Measurements from ENCODE around the gene OR2T1.
"Not testable (repeated sequence)": the region's sequence is repeated elsewhere in the genome, so short reads cannot be mapped to it uniquely, and the experiment has no call there.

Gene OR2T1, protein sequence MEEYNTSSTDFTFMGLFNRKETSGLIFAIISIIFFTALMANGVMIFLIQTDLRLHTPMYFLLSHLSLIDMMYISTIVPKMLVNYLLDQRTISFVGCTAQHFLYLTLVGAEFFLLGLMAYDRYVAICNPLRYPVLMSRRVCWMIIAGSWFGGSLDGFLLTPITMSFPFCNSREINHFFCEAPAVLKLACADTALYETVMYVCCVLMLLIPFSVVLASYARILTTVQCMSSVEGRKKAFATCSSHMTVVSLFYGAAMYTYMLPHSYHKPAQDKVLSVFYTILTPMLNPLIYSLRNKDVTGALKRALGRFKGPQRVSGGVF

GRCh38 chr1:248402748-248403147 is at the start of gene OR2T1:
Gene OR2T1 (plus strand): TSS chr1:248403048. CDS start chr1:248406148, 3,100 bp downstream.
- in situ Hi-C loops (cut with HindIII; ENCODE audit: low sequenced_read_pairs): no loop called here

DNA sequence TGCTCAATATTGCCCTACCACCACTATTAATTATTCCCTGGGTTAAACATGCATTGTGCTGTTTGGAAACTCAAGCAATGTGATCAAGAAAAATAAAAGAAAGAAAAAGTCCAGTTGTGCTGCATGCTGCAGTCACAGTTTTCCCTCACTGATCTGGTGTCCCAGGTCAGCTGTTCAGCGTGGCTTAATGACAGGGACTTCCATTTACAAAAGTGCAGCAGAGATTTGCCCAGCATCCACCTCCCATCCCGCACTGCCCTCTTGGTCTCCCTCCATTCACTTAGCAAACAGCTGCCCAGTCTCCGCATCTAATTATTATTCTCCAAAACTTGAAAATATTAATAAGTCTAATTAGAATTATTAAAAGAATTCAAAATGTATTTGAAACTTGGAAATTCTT is 43.4 kb upstream of the OR2T1 start:
- in situ Hi-C loops (cut with HindIII; ENCODE audit: low sequenced_read_pairs): no loop called here

DNA sequence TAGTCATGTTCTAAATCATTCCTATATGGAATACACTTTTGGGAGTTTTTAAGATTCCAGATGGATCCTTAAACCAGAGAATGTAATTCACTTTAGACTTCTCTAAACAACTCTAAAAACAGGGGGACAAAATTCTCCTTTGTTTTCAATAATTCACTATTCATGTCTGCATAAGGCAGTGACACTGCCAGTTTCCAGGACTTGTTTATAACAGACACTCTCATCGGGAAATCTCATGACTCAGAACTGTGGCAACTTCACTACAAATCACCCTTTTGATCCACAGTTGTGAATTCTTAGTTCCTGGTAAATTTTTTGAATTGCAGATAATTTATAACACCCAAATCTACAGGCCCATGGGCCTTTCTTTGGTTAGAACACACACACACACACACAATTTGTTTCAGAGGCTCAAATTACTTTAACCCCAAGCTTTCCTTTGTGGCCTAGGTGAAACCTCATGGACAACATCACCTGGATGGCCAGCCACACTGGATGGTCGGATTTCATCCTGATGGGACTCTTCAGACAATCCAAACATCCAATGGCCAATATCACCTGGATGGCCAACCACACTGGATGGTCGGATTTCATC is 41.6 kb upstream of the OR2T1 start, which contains the start of gene OR2T4:
OR2T4 (plus strand) TSS at position 545 of the 595 bp plus-strand sequence; CDS start at position 545, 0 bp downstream.
- in situ Hi-C loops (cut with HindIII; ENCODE audit: low sequenced_read_pairs): no loop called here

GRCh38 chr1:248366609-248367008 is 36.2 kb upstream of the OR2T1 start:
- in situ Hi-C loops (cut with HindIII; ENCODE audit: low sequenced_read_pairs): no loop called here

- in situ Hi-C loops (cut with HindIII; ENCODE audit: low sequenced_read_pairs): no loop called here
Observed at GRCh38 chr1:248372394-248372793, 30.5 kb upstream of the OR2T1 start.

DNA sequence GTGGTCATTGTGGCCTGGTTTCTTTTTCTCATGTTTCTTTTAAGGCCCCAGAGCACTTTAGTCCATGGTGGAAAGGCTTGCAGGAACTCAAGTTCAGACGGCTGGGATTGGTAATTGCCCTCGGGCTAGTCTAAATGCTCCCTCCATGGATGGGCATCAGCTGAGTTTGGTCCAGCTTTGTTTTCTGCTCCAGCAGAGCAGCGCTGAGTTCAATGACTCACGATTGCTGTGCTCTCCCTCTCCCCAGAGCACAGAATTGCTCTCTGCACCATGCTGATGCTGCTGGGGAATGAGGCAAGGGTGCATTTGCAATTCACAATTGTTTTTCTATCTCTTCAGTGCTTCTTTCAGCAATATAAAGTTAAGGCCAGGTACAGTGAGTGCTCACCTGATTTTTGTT is 29.1 kb upstream of the OR2T1 start:
- in situ Hi-C loops (cut with HindIII; ENCODE audit: low sequenced_read_pairs): no loop called here

- in situ Hi-C loops (cut with HindIII; ENCODE audit: low sequenced_read_pairs): no loop called here
Observed at GRCh38 chr1:248375446-248375845, 27.4 kb upstream of the OR2T1 start, which contains the start of gene OR2T6. Gene OR2T6 (plus strand): TSS chr1:248375746. CDS start chr1:248387609, 11,863 bp downstream.

DNA sequence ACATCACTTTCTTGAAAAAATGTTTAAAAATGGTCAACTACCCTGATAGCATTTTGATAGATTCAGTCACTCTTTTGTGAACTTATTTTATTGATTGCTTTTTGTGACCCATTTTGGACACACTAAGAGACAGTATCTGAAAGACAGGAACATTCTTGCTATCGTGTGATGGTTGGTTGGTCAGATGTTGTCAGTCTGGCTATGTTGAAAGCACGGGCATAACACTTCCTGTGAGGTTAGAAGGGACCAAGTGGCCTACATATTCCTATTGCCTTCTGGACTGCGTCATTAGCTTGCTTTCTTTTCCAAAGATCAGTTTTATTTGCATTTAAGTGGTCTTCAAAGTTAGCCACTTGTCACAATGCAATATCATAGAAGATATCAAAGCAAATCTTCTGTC is 25.9 kb upstream of the OR2T1 start:
- in situ Hi-C loops (cut with HindIII; ENCODE audit: low sequenced_read_pairs): no loop called here

- in situ Hi-C loops (cut with HindIII; ENCODE audit: low sequenced_read_pairs): no loop called here
Observed at GRCh38 chr1:248380854-248381253, 22.0 kb upstream of the OR2T1 start.

DNA sequence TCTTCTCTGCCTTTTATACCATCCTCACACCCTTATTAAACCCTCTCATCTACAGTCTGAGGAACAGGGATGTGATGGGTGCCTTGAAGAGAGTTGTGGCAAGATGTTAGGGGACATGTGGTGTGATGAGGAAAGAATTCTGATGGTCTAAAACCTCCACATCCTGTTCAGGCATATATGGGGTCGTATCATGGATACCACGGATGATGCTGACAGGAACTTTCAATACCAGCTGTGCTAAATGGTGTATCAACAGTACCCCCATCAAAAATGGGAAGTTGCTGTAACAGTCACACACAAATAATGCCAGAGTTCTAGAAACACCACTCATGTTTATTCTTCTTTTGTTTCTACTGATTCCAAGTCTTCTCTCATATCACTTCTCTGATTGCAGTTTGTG is 14.4 kb upstream of the OR2T1 start:
- in situ Hi-C loops (cut with HindIII; ENCODE audit: low sequenced_read_pairs): no loop called here

- in situ Hi-C loops (cut with HindIII; ENCODE audit: low sequenced_read_pairs): no loop called here
Observed at GRCh38 chr1:248393050-248393449, 9.8 kb upstream of the OR2T1 start.

GRCh38 chr1:248404024-248404423 is 1.2 kb downstream of the OR2T1 start:
- in situ Hi-C loops (cut with HindIII; ENCODE audit: low sequenced_read_pairs): no loop called here

GRCh38 chr1:248406721-248407692 is 4.2 kb downstream of the OR2T1 start:
- in situ Hi-C loops (cut with HindIII; ENCODE audit: low sequenced_read_pairs): no loop called here

DNA sequence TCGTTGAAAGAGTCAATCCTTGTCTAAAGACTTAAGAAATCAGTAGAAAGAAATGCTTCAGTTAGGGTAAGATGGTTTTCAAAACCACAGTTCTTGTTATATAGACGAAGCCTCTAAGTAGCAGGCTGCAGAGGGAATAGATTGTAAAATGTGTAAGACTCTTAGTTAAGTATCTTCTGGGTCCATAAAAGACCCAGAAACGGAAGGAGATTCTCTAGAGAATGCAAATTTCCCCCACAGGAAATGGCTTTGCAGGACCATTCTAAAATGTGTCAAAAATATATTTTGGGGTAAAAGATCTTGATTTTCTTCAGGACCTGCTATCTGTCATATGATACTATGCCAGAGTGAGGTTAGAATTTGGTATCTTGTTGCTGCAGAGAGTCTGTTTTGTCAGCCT is 13.4 kb downstream of the OR2T1 start:
- in situ Hi-C loops (cut with HindIII; ENCODE audit: low sequenced_read_pairs): no loop called here

DNA sequence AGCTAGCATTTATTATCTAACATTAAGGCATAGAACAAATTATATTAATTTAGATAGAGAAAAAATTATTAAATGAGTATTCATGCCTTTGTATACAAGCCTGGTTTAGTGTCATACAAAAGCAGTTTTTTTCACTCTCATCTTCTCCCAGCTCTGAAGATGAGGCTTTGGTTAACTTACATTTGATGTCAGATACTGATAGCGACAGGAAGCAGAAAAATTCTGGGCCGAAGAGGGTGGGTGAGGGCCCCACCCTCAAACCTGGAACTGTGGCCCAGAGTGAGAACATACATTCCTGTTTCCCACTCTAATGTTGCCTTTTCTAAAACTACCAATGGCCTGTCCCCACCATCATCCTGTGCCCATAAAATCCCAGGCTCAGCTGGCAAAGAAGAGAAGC is 15.0 kb downstream of the OR2T1 start:
- in situ Hi-C loops (cut with HindIII; ENCODE audit: low sequenced_read_pairs): no loop called here

DNA sequence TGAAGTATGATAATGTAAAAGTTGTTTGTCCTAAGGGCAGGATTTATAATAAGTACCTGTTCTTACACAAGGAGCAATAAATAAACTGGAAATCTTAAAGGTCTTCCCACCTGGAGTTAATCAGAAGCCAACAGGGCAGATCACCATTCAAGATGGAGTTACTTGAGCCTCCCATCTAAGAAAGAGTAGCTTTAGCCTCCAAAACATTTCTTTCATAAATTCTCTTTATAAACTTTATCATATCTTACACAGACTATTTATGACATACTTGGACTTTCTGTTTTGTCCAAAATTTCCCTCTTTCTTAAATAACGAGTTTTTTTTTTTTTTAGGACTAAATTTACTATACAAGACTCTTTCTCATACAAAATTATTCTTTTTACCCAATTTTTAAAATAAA is 18.5 kb downstream of the OR2T1 start:
- in situ Hi-C loops (cut with HindIII; ENCODE audit: low sequenced_read_pairs): no loop called here

GRCh38 chr1:248427526-248428191 is 24.8 kb downstream of the OR2T1 start:
- in situ Hi-C loops (cut with HindIII; ENCODE audit: low sequenced_read_pairs): not testable (repeated sequence)

DNA sequence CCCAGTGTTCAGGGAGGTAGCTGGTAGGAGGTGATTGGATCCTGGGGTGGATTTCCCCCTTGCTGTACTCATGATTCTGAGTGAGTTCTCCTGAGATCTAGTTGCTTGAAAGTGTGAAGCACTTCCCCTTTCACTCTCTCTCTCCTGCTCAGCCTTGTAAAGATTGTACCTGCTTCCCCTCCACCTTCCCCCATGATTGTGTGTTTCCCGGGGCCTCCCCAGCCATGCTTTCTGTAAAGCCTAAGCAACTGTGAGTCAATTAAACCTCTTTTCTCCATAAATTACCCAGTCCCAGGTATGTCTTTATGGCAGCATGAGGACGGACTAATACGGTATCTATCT is 25.3 kb downstream of the OR2T1 start:
- in situ Hi-C loops (cut with HindIII; ENCODE audit: low sequenced_read_pairs): not testable (repeated sequence)

DNA sequence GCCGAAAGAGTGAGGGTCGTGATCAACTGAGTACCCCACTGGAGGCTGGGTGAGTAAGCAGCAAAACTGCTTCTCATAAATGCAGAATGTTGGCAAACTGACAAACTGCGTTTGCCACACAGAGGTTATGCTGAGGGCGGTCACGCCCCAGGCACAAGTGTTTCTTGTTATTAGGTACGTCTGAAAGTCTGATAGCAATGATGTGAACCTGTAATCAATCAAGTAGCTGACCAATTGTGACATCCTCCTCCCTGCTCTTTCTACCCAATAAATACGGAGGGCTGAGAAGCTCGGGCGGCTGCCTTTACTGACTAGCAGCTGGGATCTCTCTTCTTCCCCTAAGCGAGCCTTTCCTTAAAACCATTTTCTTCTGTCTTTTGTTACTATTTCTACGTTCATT is 28.8 kb downstream of the OR2T1 start:
- in situ Hi-C loops (cut with HindIII; ENCODE audit: low sequenced_read_pairs): not testable (repeated sequence)

DNA sequence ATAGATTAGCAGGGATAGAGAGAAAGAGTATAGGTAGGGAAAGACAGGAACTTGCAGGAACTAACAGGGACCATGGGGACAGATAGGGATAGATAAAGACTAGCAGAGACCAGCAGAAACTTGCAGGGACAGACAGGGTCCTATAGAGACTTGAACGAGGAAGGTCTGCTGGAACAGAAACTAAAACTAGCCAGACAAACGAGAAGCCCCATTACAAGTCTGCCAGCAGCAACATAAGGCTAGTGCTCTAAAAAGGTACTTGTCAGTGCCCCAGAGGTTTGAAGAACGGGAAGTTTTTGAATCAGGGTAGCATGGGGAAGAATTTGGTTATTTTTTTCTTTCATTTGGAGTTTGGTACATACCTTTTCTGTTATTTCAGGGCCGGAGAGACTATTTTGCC is 29.4 kb downstream of the OR2T1 start:
- in situ Hi-C loops (cut with HindIII; ENCODE audit: low sequenced_read_pairs): not testable (repeated sequence)

Measured in DLD1 (cell line).